Epithelial cell of esophagus (primary cell): ENCODE data around the gene GIMAP7.
"Not testable (repeated sequence)": the region's sequence is repeated elsewhere in the genome, so short reads cannot be mapped to it uniquely, and the experiment has no call there.

ENCODE experiments used
- DNase-seq: peaks from one replicate; pipeline ENCODE4 v3.0.0; 2010; ENCODE audit warnings: low read depth
- H3K4me3 ChIP-seq: 2 replicates; pipeline ENCODE4 v1.5.1; 2011; ENCODE audit warnings: mild to moderate bottlenecking, low read length, control low read depth
- TF ChIP-seq, protein P1 (sequence below): IDR thresholded peaks from 2 replicates; pipeline ENCODE4 v1.5.1; 2011; ENCODE audit warnings: low read depth, mild to moderate bottlenecking, low read length, control low read depth, inconsistent platforms; ENCODE audit not compliant: insufficient read depth; ENCODE audit errors: missing control alignments

Gene GIMAP7

GRCh38 chr7:150476285-150476684 lies 38.4 kb upstream of the GIMAP7 start:
- no peak overlapping the region for H3K4me3 ChIP-seq
- DNase-seq = no peak
- TF ChIP-seq, protein P1, sequence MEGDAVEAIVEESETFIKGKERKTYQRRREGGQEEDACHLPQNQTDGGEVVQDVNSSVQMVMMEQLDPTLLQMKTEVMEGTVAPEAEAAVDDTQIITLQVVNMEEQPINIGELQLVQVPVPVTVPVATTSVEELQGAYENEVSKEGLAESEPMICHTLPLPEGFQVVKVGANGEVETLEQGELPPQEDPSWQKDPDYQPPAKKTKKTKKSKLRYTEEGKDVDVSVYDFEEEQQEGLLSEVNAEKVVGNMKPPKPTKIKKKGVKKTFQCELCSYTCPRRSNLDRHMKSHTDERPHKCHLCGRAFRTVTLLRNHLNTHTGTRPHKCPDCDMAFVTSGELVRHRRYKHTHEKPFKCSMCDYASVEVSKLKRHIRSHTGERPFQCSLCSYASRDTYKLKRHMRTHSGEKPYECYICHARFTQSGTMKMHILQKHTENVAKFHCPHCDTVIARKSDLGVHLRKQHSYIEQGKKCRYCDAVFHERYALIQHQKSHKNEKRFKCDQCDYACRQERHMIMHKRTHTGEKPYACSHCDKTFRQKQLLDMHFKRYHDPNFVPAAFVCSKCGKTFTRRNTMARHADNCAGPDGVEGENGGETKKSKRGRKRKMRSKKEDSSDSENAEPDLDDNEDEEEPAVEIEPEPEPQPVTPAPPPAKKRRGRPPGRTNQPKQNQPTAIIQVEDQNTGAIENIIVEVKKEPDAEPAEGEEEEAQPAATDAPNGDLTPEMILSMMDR = no peak

GRCh38 chr7:150476819-150477631 lies 37.6 kb upstream of the GIMAP7 start:
- TF ChIP-seq, protein P1 = no peak
- no peak overlapping the region for H3K4me3 ChIP-seq
- DNase-seq = no peak

DNA sequence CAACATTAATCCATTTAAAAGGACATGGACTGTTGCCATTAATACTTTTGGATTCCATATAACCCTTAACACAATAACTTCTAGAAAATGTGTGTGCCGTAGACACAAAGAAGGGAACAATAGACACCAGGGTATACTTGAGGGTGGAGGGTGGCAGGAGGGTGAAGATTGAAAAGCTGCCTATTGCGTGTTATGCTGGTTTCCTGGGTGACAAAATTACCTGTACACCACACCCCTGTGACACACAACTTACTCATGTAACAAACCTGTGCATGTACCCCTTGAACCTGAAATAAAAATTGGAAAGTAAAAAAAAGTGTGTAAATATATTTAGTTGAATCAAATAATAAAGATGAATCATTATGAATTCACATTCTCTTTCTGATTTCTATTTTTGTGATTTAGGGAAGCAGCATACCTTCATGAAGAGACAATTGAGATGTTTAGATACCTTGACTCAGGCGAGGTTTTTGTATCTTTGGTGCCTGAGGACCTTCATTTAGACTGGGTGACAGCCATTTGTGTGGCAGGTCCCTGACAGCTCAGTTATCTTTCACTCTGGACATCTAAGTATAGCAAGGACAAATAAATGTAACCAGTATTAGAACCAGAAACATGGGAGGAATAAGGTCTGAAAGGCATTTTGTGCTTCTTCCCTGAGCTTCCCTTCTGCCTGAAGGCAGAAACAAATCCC lies 35.5 kb upstream of the GIMAP7 start:
- TF ChIP-seq, protein P1 = no peak
- DNase-seq = peak; percentile 88

GRCh38 chr7:150481186-150481920 lies 33.3 kb upstream of the GIMAP7 start:
- no peak for DNase-seq
- H3K4me3 ChIP-seq = no peak overlapping the region

More for the DNA sequence above, 35.5 kb upstream of the GIMAP7 start:
- no peak overlapping the region for H3K4me3 ChIP-seq

GRCh38 chr7:150481922-150482321 lies 32.8 kb upstream of the GIMAP7 start:
- DNase-seq = no peak
- TF ChIP-seq, protein P1 = no peak
- no peak overlapping the region for H3K4me3 ChIP-seq

More at GRCh38 chr7:150481186-150481920, 33.3 kb upstream of the GIMAP7 start:
- TF ChIP-seq, protein P1 = no peak

GRCh38 chr7:150483514-150483913 lies 31.2 kb upstream of the GIMAP7 start:
- not testable (repeated sequence) for DNase-seq, H3K4me3 ChIP-seq

DNA sequence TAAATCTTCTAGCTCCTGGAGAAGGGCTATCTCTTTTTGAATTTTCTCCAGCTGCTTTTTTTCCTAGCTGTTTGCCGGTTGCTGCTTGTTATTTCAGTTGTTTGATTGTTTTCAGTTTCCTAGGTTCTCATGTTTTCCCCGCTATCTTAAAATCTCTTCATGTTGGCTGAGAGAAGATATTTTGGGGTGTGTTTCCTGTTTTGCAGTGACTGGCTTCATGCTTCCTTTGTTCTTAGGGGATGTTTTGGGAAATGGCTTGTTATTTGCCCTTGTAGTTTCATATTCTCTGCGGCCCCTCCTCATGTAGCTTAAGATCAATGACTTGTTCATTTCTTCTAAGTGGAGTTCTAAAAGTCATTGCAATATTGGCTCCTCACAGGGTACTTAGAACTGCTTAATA lies 30.6 kb upstream of the GIMAP7 start:
- not testable (repeated sequence) for DNase-seq, H3K4me3 ChIP-seq
